HT1080 (cell line): ENCODE results near the gene SYNM. TPM values are rescaled to one million over a fixed set of nuclear protein-coding genes. Genes with fewer than 3 reads are reported as not detected.
A peak's percentile ranks its signal among the peaks of the same experiment; 100 is the strongest.
"Not testable (repeated sequence)": the region's sequence is repeated elsewhere in the genome, so short reads cannot be mapped to it uniquely, and the experiment has no call there.

Source experiments
- DNase-seq: peaks from one replicate; pipeline ENCODE4 v3.0.0-alpha.2; 2015; ENCODE audit warnings: low read depth
- polyA plus RNA-seq, 2 experiments: library from polyadenylated mRNA; depleted of rRNA; stranded (reverse); fragments of >200 nt; gene quantifications; 2 replicates each; pipeline ENCODE4 v1.2.3, GENCODE V29; 2015
- total RNA-seq: library from RNA; depleted of rRNA; stranded (reverse); fragments of >200 nt; shearing (Covaris generic); gene quantifications from 2 replicates; pipeline ENCODE4 v1.2.3, GENCODE V29; 2014; rRNA removed

Gene SYNM, protein sequence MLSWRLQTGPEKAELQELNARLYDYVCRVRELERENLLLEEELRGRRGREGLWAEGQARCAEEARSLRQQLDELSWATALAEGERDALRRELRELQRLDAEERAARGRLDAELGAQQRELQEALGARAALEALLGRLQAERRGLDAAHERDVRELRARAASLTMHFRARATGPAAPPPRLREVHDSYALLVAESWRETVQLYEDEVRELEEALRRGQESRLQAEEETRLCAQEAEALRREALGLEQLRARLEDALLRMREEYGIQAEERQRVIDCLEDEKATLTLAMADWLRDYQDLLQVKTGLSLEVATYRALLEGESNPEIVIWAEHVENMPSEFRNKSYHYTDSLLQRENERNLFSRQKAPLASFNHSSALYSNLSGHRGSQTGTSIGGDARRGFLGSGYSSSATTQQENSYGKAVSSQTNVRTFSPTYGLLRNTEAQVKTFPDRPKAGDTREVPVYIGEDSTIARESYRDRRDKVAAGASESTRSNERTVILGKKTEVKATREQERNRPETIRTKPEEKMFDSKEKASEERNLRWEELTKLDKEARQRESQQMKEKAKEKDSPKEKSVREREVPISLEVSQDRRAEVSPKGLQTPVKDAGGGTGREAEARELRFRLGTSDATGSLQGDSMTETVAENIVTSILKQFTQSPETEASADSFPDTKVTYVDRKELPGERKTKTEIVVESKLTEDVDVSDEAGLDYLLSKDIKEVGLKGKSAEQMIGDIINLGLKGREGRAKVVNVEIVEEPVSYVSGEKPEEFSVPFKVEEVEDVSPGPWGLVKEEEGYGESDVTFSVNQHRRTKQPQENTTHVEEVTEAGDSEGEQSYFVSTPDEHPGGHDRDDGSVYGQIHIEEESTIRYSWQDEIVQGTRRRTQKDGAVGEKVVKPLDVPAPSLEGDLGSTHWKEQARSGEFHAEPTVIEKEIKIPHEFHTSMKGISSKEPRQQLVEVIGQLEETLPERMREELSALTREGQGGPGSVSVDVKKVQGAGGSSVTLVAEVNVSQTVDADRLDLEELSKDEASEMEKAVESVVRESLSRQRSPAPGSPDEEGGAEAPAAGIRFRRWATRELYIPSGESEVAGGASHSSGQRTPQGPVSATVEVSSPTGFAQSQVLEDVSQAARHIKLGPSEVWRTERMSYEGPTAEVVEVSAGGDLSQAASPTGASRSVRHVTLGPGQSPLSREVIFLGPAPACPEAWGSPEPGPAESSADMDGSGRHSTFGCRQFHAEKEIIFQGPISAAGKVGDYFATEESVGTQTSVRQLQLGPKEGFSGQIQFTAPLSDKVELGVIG (N-terminal part only)
- total RNA-seq: 0.82 and 0.94 TPM in 2 replicates
- 0.52 and 0.69 TPM in 2 replicates for polyA plus RNA-seq (2015; cell fraction: cytosol; rRNA removed)
- polyA plus RNA-seq (2015; cell fraction: nucleus; rRNA removed): 7.4 and 7.5 TPM in 2 replicates

DNA sequence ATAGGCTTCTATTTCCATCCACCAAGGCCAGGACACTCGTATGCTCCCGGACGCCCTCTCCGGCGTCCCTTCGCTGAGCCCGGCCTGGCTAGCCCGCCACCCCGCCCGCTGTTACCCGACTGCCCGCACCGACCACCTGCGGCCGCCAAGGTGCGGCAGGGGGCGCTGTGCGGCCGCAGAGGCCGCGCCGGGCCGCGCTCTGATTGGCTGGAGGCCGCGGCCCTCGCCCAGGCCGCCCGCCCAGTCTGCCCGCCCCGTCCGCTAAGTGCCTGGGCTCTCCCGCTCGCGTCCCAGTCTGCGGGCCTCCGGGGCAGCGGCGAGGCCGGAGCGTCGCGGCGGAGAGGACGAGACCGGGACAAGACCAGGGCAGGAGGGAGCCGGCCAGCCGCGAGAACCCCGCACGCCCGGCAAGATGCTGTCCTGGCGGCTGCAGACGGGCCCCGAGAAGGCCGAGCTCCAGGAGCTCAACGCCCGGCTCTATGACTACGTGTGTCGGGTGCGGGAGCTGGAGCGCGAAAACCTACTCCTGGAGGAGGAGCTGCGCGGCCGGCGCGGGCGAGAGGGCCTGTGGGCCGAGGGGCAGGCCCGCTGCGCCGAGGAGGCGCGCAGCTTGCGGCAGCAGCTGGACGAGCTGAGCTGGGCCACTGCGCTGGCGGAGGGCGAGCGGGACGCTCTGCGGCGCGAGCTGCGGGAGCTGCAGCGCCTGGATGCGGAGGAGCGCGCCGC lies at the start of gene SYNM:
Gene SYNM (plus strand): TSS at position 293 of the 726 bp plus-strand sequence. CDS start 120 bp downstream, at position 413.
- DNase-seq: peak; percentile 49

DNA sequence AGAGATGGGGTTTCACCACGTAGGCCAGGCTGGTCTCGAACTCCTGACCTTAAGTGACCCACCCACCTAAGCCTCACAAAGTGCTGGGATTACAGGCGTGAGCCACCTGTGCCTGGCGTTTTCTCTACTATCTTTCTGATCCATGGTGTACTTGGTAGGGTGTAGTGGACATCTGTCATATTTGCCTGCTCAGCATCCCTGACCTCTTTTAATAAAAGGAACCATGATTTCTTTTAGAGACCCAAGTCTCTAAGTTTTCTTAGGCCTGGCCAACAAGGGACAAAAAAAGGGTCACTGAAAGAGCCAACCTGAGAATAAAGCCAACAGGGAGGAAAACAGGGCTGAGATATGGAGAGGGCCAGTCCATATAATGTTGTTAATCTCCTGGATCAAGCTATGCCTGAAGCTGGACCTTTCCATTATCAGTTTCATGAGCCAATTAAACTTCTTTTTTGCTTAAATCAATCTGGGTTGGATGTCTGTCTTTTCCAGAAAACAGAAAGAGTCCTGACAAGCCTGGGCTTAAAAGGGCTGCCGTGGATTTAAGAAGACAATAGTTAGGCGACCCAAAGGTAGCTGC lies 49.2 kb upstream of the SYNM start:
- DNase-seq: no peak

DNA sequence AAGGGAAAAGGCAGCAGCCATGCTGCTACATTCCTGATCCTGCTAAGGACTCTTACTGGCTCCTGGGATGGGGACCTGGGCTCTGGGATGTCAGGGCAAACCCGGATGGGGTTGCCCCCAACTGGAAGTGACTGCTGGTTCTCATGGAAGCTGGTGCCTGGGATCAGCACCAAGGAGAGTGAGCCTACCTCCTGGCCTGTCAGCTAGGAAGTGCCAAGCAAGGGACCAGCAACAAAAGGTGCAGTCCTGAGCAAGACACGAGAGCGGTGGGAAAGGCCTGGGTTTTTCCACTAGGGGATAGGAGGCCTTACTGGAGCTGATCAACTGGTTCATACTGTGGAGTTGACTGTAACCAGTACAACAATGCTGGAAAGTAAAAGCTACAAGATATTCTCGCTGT lies 47.9 kb upstream of the SYNM start:
- DNase-seq: no peak

DNA sequence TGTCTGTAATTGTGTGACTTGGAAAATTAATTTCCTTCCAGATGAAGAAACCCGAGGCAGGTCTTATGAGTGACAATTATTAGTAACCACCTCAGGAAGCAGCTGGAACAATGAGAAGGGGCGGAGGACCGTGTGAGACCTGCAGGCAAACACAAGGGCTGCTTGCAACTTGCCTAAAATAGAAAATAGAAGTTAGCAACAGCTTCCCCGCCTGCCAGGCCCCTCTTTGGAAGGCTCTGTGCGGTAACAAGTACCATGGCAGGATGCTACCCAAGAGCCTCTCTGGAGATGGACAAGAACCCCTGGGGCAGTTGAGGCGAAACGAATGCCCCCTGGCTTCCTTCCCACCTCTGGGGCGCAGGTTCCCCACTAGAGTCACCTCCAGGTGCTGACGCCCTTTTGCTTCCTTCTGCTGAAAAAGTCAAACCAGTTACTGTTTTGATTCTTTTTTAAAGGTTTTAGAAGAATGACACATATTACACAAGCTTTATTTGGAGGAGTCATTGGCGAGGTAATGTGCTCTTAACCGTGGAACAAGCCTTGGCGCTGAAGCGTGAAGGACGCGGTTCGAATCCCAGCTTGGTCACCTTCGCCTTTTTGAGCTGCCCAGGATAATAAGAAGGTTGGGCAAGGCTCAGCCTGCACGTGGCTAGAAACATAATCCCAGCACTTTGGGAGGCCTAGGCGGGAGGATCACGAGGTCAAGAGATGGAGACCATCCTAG lies 47.0 kb upstream of the SYNM start:
- DNase-seq: no peak

DNA sequence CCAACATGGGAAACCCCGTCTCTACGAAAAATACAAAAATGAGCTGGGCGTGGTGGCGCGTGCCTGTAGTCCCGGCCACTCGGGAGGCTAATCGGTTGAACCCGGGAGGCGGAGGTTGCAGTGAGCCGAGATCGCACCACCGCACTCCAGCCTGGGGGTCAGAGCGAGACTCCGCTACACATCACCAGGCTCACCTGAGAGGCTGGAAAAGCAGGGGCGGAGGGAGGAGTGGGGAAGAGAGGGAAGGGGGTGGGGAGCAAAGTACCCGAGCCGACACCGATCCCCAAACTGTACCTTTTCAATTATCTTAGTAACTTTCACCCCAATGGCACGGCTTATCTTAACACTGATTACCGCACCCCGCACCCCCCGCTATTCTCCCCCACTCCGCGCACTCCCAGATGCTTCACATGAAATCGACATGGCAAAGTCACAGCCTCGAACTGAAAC lies 46.4 kb upstream of the SYNM start:
- DNase-seq: no peak

DNA sequence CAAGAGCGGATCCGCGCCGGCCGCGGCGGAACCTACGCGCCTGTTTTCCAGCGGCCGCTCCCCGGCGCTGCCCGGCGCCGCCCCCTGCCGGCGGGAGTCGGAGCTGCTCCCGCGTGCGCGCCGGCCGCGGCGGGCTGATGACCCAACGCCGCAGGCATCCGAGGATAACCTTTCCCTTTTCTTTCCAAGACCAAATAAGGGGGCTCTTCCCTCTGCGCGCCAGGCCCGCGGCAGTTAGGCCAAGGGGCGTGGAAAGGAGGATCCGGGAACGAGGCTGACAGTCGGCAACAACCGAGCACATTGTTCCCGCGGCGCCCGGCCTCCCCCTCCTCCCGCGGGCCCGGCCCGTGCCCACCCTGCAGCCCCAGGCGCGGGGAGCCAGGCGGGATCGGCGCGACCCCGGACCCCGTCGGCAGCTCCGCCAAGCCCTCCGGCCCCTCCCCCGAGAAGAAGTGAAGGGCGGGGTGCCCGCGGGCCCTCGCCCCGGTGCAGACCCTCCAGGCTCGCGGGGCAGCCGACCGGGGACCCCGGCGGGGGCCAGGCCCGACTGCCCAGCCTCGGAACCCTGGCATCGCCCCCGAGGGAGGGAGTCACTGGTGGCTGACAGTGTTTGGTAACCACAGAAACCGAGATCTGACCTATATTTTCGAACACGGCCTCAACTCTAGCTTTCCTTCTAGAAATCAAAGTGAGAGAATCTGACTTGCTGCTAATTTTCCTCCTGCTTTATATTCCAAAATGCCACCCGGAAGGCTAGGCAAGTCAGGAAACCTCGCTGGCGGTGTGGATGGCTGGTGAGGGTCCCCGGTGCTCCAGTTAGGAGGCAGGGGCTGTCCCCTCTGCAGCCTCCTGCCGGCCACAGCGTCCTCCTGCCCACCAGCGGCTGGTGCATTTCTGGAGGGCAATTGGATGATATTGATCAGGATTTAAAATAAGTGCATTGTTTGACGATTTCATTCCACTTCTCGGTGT lies 45.6 kb upstream of the SYNM start:
- peak; percentile 75 for DNase-seq

DNA sequence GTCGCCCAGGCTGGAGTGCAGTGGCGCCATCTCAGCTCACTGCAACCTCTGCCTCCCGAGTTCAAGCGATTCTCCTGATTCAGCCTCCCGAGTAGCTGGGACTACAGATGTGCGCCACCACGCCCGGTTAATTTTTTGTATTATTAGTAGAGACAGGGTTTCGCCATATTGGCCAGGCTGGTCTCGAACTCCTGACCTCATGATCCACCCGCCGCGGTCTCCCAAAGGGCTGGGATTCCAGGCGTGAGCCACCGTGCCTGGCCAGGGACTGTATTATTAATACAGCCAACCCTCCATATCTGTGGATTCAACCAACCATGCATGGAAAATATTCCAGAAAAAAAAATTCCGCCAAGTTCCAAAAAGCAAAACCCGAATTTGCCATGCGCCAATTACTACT lies 44.7 kb upstream of the SYNM start:
- not testable (repeated sequence) for DNase-seq

DNA sequence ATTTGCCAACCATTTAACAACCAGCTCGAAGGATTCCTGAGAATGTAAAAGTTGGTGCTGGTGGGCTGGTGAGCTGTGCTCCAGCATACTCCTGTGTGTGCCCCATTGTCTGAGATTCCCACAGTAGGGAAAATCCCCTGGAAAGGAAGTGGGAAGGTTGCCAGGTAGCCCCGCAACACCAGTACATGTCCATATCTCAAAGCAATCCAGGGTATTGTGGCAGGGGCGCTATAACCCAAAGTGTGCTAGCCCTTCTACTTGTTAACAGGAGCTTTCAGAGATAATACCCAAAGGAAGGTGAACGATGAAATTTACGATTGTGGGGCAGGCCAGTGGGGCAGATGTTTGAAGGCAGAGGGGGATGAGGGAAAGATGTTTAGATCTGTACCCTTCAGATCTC lies 42.7 kb upstream of the SYNM start:
- no peak for DNase-seq

DNA sequence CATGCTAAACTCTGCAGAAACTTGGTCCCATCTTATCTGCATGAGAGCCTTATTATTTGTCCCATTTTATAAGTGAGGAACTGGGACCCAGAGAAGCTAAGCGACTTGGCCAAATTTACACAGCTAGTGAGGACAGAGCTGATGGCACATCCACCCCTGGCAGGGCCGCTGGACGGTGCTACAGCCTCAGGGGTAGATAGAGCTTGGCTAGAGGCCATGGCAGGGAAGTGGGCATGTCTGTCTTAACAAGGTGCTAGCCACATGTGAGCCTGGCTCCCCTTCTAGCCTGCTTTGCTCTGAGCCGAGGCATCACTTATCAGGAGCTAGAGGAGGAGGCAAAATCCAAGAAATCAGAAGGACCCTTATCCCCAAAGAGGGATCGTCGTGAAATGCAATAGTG lies 36.7 kb upstream of the SYNM start:
- no peak for DNase-seq

DNA sequence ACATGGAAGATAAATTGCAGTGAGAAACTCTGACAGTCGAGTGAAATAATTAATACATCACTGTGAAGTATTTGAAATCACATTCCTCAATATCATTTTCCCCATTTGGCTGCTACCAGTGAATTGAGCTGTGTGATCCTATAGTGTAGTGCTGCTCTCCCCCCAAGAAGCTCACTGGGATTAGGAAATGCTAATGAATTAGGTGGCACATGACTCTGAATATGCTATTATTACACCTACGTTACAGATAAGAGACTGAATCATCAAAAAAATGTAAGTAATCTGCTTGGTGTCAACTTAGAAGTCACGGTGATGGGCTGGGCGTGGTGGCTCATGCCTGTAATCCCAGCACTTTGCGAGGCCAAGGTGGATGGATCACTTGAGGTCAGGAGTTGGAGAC lies 34.7 kb upstream of the SYNM start:
- DNase-seq: no peak

DNA sequence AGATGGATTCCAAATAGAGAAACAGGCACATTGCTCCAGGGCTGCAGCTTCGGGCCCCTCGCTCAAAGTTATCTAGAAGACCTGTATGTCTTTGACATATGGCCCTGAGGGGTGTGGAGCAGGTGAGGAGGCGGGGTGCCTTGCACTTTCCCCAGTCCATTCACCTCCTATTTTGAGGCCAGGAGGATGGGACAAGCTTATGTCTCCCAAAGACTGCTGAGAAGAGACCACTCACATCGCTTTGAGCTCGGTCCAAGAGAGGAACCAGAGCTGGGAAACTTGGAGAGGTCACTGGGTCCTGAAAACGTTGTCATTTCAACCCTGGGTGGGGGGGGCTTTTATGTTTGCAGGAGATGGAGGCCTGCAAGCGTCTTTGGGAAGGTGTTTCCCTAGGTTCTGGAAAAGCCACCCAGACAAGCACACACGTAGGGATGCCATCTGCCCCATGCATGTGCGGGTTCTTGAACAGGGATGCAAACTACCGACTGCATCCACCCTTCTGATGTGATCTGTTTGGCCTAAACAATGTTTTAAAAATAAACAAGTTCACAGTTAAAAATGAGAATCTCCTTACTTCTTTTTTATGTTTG lies 33.7 kb upstream of the SYNM start:
- DNase-seq: no peak

DNA sequence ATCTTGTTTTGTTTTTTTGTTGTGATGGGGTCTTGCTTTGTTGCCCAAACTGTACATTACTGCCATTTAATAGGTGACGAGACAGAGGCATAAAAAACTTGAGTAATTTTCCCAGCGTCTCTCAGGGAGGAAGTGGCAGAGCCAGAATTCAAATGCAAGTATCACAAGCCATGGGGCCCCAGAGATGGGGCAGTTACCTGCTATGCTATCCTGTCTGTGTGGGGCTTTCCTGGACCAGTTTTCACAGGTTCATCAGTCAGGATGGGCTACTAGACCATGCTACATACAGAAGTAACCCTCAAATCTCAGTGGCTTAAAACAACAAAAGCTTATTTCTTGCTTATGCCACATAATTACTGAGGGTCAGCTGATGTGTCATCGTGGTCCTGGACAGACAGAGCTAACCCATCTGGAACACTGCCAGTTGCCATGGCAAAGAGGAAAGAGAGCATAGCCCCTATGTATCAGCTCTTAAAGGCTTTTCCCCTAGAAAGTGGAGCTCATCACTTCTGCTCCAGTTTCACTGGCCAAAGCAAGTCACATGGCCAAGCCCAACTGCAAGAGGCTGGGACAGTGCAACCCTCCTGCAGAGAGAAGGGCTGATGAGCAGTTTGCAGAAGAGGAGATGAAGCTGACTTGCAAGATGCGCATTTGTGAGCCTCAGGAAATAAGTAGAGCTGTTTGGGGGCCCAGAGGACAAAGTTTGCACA lies 31.7 kb upstream of the SYNM start:
- no peak for DNase-seq

DNA sequence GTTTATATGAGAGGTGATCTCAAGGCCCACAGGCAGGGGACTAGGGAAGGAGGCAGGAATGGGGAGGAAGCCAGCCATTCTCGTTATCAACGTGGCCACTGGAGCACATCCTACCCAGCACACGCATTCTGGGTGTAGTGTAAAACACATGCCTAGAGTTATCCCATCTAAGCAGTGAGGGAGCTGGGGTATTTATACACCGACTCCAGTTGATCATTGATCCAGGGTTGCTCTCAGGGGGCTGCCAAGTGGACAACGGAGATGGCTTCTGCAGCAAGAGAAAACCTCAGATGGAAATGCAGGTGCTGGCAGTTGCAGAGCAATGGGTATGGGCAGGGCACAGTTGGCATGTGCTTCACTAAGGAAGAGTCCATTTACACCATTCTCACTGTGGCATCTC lies 30.4 kb upstream of the SYNM start:
- DNase-seq: no peak

DNA sequence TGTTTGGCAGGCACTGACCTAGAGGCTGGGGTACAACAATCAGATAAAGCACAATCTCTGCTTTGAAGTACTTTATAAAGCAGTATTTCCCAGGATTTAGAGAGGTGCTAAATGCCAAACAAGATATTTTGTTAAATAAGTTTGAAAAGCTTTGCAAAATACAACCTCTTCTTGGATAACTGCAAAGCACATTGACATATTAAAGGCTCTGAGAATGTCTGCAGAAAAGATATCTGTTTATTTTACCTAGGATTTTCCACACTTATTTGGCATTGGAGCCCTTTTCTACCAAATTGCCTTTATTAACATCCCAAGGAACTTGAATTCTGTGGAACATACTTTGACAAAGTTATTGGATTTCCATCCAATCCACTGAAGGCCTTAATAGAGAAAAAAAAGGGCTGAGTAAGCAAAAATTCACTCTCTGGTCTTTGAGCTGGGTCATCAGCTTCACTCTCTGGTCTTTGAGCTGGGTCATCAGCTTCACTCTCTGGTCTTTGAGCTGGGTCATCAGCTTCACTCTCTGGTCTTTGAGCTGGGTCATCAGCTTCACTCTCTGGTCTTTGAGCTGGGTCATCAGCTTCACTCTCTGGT lies 29.7 kb upstream of the SYNM start:
- DNase-seq: not testable (repeated sequence)

DNA sequence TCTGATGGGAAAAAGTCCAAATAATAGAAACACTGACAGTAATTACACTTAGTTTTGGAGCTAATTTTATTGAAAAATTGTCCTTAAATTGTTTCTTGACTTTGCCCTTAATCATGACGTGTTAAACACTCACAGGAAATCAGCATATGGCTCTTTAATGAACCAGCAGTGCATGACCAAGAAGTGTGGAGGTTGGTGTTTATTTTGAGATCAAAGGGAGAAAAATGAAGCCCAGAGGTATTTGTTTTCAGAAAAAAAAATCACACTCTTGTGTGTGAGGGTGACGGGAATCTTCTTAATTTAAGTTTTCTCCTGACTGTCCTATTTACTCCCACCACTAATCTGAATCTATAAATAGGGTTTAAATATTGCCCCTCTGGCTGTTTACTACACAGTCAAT lies 28.8 kb upstream of the SYNM start:
- DNase-seq: no peak

DNA sequence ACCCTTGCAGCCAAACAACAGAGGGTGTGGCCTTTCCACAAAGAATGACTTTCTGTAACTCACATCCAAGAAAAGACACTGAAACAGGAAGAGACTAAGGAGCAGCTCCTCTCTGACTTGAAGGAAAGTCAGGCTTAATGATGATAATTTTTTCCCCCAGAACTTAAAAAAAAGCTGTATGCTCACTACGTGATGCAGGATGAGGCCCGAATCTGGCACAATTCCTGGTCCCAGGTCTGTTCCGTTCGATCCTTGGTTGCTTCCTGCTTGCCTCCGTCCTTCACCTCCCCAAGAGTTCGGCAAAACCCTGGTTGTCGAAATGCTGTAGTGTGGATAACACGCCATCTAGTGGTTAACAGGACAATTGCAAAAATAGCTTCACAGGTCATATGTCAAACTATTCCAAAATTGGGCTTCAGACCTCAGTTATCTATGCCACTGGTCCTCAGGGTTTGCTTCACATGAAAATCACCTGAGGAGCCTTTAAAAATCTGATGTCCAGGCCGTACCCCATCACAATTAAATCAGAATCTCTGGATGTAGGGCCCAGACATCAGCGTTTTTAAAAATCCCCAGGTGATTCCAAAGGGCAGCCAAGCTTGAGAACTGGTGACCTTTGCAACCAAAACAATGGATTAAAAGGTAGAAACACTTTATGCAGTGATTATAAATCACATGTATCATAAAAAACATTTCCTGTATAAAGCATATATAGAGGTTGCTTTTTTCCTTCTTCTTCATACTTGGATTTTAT lies 28.1 kb upstream of the SYNM start:
- DNase-seq: peak; percentile 67
